GM19238 (cell line): ENCODE measurements around the gene TMEM187.

ENCODE experiments used
- DNase-seq: peaks from one replicate; pipeline ENCODE4 v3.0.0; 2011; ENCODE audit warnings: low spot score; ENCODE audit not compliant: insufficient read length

TMEM187 gene

GRCh38 chrX:153995504-153995903 lies 22.9 kb downstream of the TMEM187 start:
- no peak for DNase-seq

- no peak for DNase-seq
These were observed 26.9 kb downstream of the TMEM187 start for GRCh38 chrX:153999359-154000037.

GRCh38 chrX:154000051-154000450 lies 27.5 kb downstream of the TMEM187 start:
- no peak for DNase-seq

GRCh38 chrX:154002215-154002719 lies 29.7 kb downstream of the TMEM187 start:
- no peak for DNase-seq

GRCh38 chrX:154004315-154004714 lies 31.8 kb downstream of the TMEM187 start:
- DNase-seq = no peak

GRCh38 chrX:154006947-154007346 lies 34.4 kb downstream of the TMEM187 start:
- DNase-seq = no peak

GRCh38 chrX:154008521-154008920 lies 36.0 kb downstream of the TMEM187 start:
- no peak for DNase-seq

GRCh38 chrX:154010330-154011087 lies 38.0 kb downstream of the TMEM187 start:
- DNase-seq = no peak

GRCh38 chrX:154011376-154012335 lies 39.1 kb downstream of the TMEM187 start:
- DNase-seq = no peak

- no peak for DNase-seq
These were observed 39.9 kb downstream of the TMEM187 start for GRCh38 chrX:154012336-154012991.

GRCh38 chrX:154013001-154013421 lies 40.5 kb downstream of the TMEM187 start:
- no peak for DNase-seq

- peak; percentile 54 for DNase-seq
These were observed 41.2 kb downstream of the TMEM187 start for GRCh38 chrX:154013614-154014360.

- no peak for DNase-seq
These were observed 42.2 kb downstream of the TMEM187 start for GRCh38 chrX:154014429-154015380.

GRCh38 chrX:154015581-154016264 lies 43.2 kb downstream of the TMEM187 start:
- no peak for DNase-seq

GRCh38 chrX:154016366-154017076 lies 44.0 kb downstream of the TMEM187 start:
- DNase-seq = no peak

- no peak for DNase-seq
These were observed 45.4 kb downstream of the TMEM187 start for GRCh38 chrX:154017766-154018517.

GRCh38 chrX:154018518-154019060 lies 46.0 kb downstream of the TMEM187 start:
- DNase-seq = no peak
